Activated CD8-positive, alpha-beta T cell treated with anti-CD3 and anti-CD28 coated beads, Interleukin-2, amount 10 ng/mL, durations not matched to agents 7 days and 5 days (primary cell): ENCODE results near the gene LINS1. TPM values are rescaled to one million over a fixed set of nuclear protein-coding genes. Genes with fewer than 3 reads are reported as not detected.
A peak's percentile ranks its signal among the peaks of the same experiment; 100 is the strongest.

Experiments used
- ATAC-seq: fragments of 150-1000 bp; cut with Tn5 transposase; one replicate; pipeline ENCODE4 v1.10.0; 2021; ENCODE audit warnings: moderate library complexity
- CTCF ChIA-PET: fragments of 350-600 bp; sonication (Branson Sonifier 250); formaldehyde crosslinking; loops from one replicate; lab custom pipeline; 2021; ENCODE audit warnings: antibody characterized with exemption; lab: Charles Lee
- POLR2A ChIA-PET: fragments of 350-600 bp; sonication (Branson Sonifier 250); formaldehyde crosslinking; loops from one replicate; lab custom pipeline; 2021; ENCODE audit warnings: antibody characterized with exemption; lab: Charles Lee
- DNase-seq: peaks from one replicate; pipeline ENCODE4 v3.0.0-alpha.2; 2020
- H3K27ac Mint-ChIP-seq: one replicate; pipeline ENCODE4 v1.8.0; 2021; ENCODE audit warnings: mild to moderate bottlenecking, mixed read lengths
- H3K27me3 Mint-ChIP-seq: one replicate; pipeline ENCODE4 v1.8.0; 2021; ENCODE audit warnings: low read depth, mixed read lengths
- H3K36me3 Mint-ChIP-seq: one replicate; pipeline ENCODE4 v1.8.0; 2021; ENCODE audit warnings: low read depth, mixed read lengths
- H3K4me1 Mint-ChIP-seq: one replicate; pipeline ENCODE4 v1.8.0; 2021; ENCODE audit warnings: low read depth, mixed read lengths
- H3K4me3 Mint-ChIP-seq: one replicate; pipeline ENCODE4 v1.8.0; 2021; ENCODE audit warnings: mild to moderate bottlenecking, mixed read lengths
- H3K9me3 Mint-ChIP-seq: one replicate; pipeline ENCODE4 v1.8.0; 2022; ENCODE audit warnings: mixed read lengths; ENCODE audit not compliant: insufficient read depth
- total RNA-seq, 2 experiments: library from RNA; stranded (reverse); gene quantifications; one replicate each; pipeline ENCODE4 v1.2.3, GENCODE V29; 2021

LINS1 gene, protein sequence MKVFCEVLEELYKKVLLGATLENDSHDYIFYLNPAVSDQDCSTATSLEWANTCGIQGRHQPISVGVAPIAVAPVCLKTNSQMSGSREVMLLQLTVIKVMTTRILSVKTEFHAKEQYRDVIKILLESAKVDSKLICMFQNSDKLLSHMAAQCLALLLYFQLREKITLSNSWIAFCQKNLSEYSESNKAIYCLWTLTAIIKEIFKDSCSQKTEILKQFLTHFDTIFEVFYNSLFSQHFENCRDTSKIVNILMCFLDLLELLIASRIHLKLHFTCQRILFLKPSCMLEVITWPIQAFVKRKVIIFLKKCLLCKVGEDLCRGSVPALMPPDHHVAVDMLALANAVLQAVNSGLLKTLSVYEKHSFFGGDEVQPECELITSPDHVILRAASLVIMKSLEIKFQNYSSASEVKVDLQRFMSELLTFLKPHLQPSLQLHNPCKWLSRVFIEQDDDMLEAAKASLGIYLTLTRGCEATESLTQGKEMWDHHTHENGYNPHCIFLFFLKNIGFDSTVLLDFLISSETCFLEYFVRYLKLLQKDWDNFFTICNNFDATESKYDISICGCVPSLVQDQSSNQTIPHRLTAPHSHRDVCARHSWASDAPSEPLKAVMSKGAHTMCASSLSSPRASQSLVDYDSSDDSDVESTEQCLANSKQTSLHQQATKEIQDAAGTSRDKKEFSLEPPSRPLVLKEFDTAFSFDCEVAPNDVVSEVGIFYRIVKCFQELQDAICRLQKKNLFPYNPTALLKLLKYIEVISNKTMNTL
- 10 to 100 TPM; 40.9 to 45.3 TPM for total RNA-seq

DNA sequence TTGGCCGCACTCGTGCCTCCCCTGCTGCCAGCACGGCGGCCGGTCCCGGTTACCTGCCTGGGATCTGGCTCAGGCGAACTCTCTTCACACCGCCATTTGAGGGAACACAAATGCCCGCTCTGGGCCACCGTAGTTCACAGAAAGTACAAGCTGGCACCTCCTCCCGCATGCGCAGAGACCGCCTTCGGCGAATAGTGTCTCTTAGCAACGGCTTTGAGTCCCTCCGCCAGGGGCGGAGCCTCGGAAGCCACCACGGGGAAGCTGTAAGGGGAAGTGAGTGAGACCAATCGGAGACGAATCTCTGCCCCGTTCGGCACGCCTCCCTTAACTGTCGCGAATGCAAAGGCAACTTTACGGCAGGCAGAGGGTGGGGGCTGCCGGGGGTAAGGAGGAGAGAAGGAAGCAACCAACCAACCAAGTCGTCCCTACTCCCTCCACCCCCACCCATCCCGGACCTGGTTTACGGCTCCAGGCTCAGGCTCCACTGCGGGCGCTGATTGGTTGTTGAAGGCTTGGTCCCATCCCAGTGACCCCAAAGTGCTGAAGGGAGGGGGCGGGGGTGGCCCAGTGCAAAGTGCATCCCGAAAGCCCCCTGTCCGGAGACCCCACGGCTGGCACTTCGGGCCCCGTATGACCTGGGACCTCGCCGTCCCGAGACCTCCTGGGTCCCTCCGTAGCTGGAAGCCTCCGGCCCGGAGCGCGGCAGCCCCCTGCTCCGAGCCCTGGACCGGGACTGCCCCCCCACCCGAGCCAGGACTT, at the start of gene LINS1, which contains the start of gene ASB7:
LINS1 (minus strand) TSS at position 121 of the 759 bp plus-strand sequence. CDS start 21,342 bp downstream, outside the sequence.
ASB7 (plus strand) TSS at position 526 of the 759 bp plus-strand sequence. CDS start 9,628 bp downstream, outside the sequence.
- peak within 1 kb of the TSS; percentile 95 for H3K27ac Mint-ChIP-seq
- CTCF ChIA-PET: interaction anchor here (1.0 to 4.6 kb wide), 8 partner anchors 13 to 406 kb away, joined by 3 to 35 read pairs (median 4); partner anchors contain the start of gene LRRK1
- peaks cover 54% of the 10 kb centered on the region for H3K4me1 Mint-ChIP-seq
- no peak within 1 kb of the TSS for H3K4me3 Mint-ChIP-seq
- POLR2A ChIA-PET: interaction anchor here (0.6 to 2.7 kb wide), 10 partner anchors 10 to 272 kb away, joined by 3 to 14 read pairs (median 4); no protein-coding TSS in a partner anchor
- no peaks in the 10 kb centered on the region for H3K9me3 Mint-ChIP-seq
- no peaks in the 10 kb centered on the region for H3K27me3 Mint-ChIP-seq
- H3K36me3 Mint-ChIP-seq: peaks cover 46% of the 10 kb centered on the region
- ATAC-seq (peak; percentile 85), DNase-seq (peak; percentile 100)

DNA sequence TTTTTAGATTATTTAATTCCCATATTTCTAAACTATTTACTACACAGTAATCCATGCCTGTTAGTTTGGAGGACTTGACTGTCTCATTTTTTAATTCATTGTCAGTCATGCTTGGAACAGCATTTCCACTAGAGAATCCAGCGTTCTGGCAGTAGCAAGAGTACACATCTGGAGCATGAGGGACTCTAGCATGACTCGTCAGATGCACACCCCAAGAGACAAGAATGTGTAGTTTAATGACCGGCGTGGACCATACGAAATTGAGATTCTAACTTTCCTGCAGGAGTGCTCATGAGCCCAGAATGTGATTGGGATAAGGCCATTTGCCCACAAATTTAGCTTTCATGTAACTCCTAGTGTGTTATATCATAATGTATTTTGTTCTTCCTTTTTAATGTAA, 49.3 kb upstream of the LINS1 start:
- ChIA-PET POLR2A (no interaction called here), CTCF (interaction anchor here (0.8 kb wide), 1 partner anchor 302 kb away, joined by 3 read pairs; no protein-coding TSS in a partner anchor)
- ATAC-seq (no peak), DNase-seq (no peak)
- Mint-ChIP-seq H3K9me3 (no peaks in the 10 kb centered on the region), H3K27me3 (no peaks in the 10 kb centered on the region), H3K27ac (no peak overlapping the region), H3K4me3 (no peak overlapping the region), H3K4me1 (no peaks in the 10 kb centered on the region), H3K36me3 (peaks cover 3% of the 10 kb centered on the region)

DNA sequence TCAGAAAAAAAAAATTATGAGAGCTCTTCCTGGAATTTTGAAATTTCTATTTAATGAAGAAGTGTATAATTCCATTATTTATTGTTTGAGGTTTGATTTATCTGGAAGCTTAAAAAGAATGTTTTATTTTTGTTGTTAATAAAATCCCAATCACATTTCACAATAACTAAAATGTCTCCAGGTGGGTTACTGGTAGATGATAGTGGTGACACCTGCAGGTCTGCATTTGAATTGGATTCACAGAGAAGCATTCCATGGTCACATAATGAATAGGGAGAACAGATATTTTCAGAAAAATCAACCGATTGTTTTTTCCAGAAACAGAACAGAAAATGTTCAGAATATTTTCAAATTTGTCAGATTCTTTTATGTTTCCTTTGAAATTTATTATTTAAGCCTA, 48.7 kb upstream of the LINS1 start:
- no peak for DNase-seq
- H3K4me1 Mint-ChIP-seq: no peaks in the 10 kb centered on the region
- no peak overlapping the region for H3K27ac Mint-ChIP-seq
- no peak for ATAC-seq
- ChIA-PET POLR2A (no interaction called here), CTCF (interaction anchor here (0.9 to 1.3 kb wide), 2 partner anchors 17 to 301 kb away, joined by 3 to 5 read pairs; no protein-coding TSS in a partner anchor)
- H3K36me3 Mint-ChIP-seq: peaks cover 3% of the 10 kb centered on the region
- no peaks in the 10 kb centered on the region for H3K9me3 Mint-ChIP-seq
- no peak overlapping the region for H3K4me3 Mint-ChIP-seq
- H3K27me3 Mint-ChIP-seq: no peaks in the 10 kb centered on the region

DNA sequence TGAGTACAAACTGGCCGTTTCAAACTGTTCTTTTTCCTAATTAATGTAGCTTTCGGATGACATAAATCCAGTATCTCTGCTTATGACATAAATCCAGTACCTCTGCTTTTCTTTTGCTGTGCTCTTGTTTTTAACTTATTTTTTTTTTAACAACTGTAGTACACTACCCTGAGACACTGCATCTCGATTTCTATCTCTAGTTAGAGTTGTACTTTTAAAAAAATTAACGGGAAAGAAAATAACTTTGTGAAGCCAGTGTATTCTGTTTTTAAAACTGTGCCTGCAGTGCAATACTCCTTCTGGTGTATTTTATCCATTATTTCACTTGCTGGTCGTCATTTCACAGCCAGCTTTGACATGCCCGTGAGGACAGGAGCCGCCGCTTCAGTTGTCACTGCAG, 47.0 kb upstream of the LINS1 start:
- DNase-seq (no peak), ATAC-seq (no peak)
- no peak overlapping the region for H3K4me3 Mint-ChIP-seq
- ChIA-PET POLR2A (no interaction called here), CTCF (interaction anchor here (0.6 kb wide), 1 partner anchor 22 kb away, joined by 3 read pairs; no protein-coding TSS in a partner anchor)
- no peaks in the 10 kb centered on the region for H3K4me1 Mint-ChIP-seq
- no peaks in the 10 kb centered on the region for H3K27me3 Mint-ChIP-seq
- H3K36me3 Mint-ChIP-seq: peaks cover 3% of the 10 kb centered on the region
- H3K27ac Mint-ChIP-seq: no peak overlapping the region
- H3K9me3 Mint-ChIP-seq: no peaks in the 10 kb centered on the region

DNA sequence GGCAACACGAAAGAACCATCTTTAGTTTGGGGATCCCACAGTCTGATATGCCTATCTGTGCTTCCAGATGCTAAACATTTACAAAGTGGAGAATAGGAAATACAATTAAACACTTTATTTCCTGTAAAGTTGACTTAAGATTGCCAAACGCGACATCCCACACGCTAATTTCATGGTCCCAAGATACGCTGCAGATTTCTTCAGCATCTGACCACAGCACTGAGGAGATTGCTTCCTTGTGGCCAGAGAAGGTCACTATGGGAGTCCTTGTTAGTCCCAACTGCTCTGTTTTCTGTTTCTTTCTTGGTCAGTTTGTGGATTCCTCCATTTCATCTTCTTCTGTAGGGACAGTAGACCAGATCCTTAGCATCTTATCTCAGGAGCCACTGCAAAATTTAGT, 43.7 kb upstream of the LINS1 start:
- Mint-ChIP-seq H3K4me3 (no peak overlapping the region), H3K9me3 (no peaks in the 10 kb centered on the region), H3K36me3 (no peaks in the 10 kb centered on the region), H3K27ac (no peak overlapping the region), H3K27me3 (no peaks in the 10 kb centered on the region), H3K4me1 (no peaks in the 10 kb centered on the region)
- ATAC-seq (no peak), DNase-seq (no peak)
- ChIA-PET POLR2A (no interaction called here), CTCF (no interaction called here)

DNA sequence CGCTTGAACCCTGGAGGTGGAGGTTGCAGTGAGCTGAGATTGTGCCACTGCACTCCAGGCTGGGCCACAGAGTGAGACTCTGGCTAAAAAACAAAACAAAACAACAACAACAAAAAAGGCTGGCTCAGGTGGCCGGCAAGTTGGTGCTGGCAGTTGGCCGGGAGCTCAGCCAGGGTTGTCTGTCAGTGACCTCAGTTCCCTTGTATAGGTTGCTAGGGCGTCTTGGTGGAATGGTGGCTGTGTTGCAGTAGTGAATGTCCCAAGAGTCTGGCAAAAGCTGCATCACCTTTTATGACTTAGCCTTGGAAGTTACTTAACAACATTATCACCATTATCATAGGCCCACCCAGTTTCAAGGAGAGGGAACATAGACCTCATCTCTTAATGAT, 41.0 kb upstream of the LINS1 start:
- H3K36me3 Mint-ChIP-seq: no peaks in the 10 kb centered on the region
- no peak overlapping the region for H3K4me3 Mint-ChIP-seq
- no peaks in the 10 kb centered on the region for H3K4me1 Mint-ChIP-seq
- POLR2A ChIA-PET: no interaction called here
- ATAC-seq: no peak
- H3K27ac Mint-ChIP-seq: no peak overlapping the region
- H3K9me3 Mint-ChIP-seq: no peaks in the 10 kb centered on the region
- DNase-seq: no peak
- no peaks in the 10 kb centered on the region for H3K27me3 Mint-ChIP-seq
- CTCF ChIA-PET: no interaction called here

DNA sequence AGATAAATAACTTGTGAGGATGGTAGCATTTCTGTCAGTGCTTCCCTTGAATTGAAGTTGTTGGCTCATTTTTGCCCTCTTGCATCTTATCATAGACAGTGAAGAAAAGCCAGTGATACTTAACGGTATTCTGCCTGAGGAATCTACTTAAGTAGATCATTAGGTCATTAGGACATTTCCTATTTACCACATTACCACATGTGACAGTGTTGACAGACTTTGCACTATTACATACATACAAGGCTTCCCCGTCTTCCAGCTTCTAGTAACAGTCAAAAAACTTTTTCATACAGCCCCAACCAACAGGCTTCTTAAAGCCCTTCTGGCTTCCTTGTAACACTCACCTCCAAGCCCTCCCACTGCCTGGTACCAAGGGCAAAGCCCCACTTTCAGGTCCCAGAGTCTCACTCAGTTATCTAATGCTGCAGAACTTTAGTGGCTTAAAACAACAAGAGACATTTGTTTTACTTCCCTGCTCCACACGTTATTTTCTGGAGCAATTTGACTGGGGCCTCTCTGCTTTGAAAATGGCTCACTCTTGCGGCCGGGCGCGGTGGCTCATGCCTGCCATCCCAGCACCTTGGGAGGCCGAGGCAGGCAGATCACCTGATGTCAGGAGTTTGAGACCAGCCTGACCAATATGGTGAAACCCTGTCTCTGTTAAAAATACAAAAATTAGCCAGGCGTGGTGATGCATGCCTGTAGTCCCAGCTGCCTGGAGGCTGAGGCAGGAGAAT, 40.4 kb upstream of the LINS1 start:
- Mint-ChIP-seq H3K4me1 (no peaks in the 10 kb centered on the region), H3K9me3 (no peaks in the 10 kb centered on the region), H3K27me3 (no peaks in the 10 kb centered on the region), H3K4me3 (no peak overlapping the region), H3K27ac (no peak overlapping the region), H3K36me3 (no peaks in the 10 kb centered on the region)
- POLR2A ChIA-PET: no interaction called here
- no peak for ATAC-seq
- no peak for DNase-seq
- CTCF ChIA-PET: no interaction called here

DNA sequence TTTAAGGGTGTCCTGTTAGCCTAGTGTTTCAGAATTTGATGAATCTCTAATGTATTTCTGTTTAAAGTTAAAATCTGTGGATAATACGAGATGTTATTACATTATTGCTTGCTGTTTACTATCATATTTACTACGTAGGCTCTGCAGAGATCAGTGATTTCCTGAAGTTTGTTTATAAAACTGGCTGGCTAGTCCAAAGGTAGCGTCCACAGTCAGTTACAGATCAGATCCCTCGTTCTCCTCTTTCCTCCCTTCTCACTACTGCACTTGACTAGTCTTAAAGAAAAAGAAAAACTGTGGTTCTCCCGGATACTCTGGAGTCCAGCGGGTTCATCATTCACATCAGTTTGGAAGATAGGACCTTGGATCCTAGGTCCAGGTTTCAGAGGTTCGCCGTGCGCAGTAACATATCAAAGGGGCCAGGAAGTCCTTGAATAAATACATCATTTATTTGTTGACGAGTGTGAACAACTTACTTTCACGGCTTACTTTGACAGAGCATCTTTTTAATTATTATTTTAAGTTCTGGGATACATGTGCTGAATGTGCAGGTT, 36.3 kb upstream of the LINS1 start:
- POLR2A ChIA-PET: no interaction called here
- Mint-ChIP-seq H3K36me3 (peaks cover 6% of the 10 kb centered on the region), H3K9me3 (no peaks in the 10 kb centered on the region), H3K27me3 (no peaks in the 10 kb centered on the region), H3K4me1 (peaks cover 7% of the 10 kb centered on the region), H3K4me3 (no peak overlapping the region), H3K27ac (no peak overlapping the region)
- CTCF ChIA-PET: no interaction called here
- ATAC-seq (no peak), DNase-seq (no peak)

DNA sequence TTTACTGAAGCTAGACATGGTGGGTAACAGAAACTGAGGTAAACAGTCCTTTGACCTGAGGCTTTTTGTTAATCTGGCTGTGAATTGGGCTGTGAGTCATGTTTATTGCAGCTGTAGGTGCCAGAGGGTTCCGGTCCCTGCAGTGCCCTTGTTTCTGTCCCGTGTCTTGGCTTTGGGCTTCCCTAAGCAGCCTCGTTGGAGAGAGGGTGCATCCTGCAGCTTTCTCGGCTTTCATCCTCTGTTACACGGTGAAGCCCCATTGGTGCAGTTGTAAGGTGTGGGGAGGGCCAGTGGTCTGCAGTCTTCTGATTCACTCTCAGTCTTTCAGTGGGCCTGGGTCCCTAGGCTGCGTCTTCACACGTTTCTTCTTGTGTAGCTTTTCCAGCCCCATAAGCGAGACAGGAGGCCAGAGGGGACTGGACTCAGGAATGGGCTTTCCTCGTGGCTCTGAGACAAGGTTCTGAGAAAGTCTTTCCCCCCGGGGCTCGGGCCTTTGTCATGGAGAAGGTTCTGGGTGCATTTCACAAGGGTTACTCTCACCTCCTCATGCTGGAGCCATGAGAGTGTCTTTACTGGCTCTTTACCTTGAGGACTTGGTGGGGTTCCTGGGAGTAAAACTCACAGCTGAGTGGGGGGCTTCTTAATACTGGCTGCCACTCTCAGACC, 33.6 kb upstream of the LINS1 start:
- CTCF ChIA-PET: interaction anchor here (1.7 to 2.5 kb wide), 2 partner anchors 8 to 372 kb away, joined by 7 to 8 read pairs; no protein-coding TSS in a partner anchor
- DNase-seq (no peak), ATAC-seq (no peak)
- Mint-ChIP-seq H3K9me3 (no peaks in the 10 kb centered on the region), H3K4me3 (no peak overlapping the region), H3K36me3 (peaks cover 14% of the 10 kb centered on the region), H3K27me3 (no peaks in the 10 kb centered on the region), H3K4me1 (peaks cover 9% of the 10 kb centered on the region), H3K27ac (no peak overlapping the region)
- POLR2A ChIA-PET: no interaction called here

DNA sequence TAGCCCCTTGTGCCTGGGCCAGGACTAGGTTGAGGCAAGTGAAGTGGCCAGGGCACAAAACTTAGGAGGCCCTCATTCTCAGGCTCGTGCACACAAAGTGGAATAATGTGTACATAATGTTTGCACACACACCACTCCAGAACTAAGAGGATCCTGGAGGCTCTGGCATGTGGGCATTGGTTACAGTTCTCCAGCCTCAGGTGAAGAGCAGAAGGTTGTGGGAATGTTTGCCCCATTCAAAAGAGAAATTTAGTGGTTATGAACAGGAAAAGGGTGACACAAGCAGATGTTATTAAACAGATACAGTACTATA, 31.7 kb upstream of the LINS1 start:
- no peak overlapping the region for H3K27ac Mint-ChIP-seq
- ChIA-PET POLR2A (no interaction called here), CTCF (interaction anchor here (1.1 to 2.0 kb wide), 2 partner anchors 17 to 284 kb away, joined by 3 to 9 read pairs; no protein-coding TSS in a partner anchor)
- H3K36me3 Mint-ChIP-seq: peaks cover 28% of the 10 kb centered on the region
- H3K27me3 Mint-ChIP-seq: no peaks in the 10 kb centered on the region
- H3K4me3 Mint-ChIP-seq: no peak overlapping the region
- ATAC-seq (no peak), DNase-seq (no peak)
- H3K9me3 Mint-ChIP-seq: no peaks in the 10 kb centered on the region
- peaks cover 9% of the 10 kb centered on the region for H3K4me1 Mint-ChIP-seq
